HEK293T (cell line): Measurements from ENCODE around the gene SLC49A3.
"Not testable (repeated sequence)": the region's sequence is repeated elsewhere in the genome, so short reads cannot be mapped to it uniquely, and the experiment has no call there.

Experiments used
- CTCF ChIA-PET: fragments of 350-600 bp; formaldehyde crosslinking; extraction: SDS; loops from one replicate; lab custom pipeline; 2021; ENCODE audit warnings: antibody characterized with exemption, inconsistent platforms; lab: Yijun Ruan, JAX
- POLR2A ChIA-PET: fragments of 350-600 bp; formaldehyde crosslinking; extraction: SDS; loops from one replicate; lab custom pipeline; 2020; ENCODE audit warnings: antibody characterized with exemption, inconsistent platforms; lab: Yijun Ruan, JAX
- DNase-seq: peaks from one replicate; pipeline ENCODE4 v3.0.0; 2012; ENCODE audit warnings: mixed read lengths; ENCODE audit errors: extremely low spot score
- ARNT ChIP-seq: fragments of 450-650 bp; IDR thresholded peaks from 2 replicates; pipeline ENCODE4 v1.6.1; 2017; ENCODE audit warnings: mild to moderate bottlenecking
- BHLHE40 ChIP-seq: fragments of 450-650 bp; IDR thresholded peaks from 2 replicates; pipeline ENCODE4 v1.6.1; 2016; ENCODE audit warnings: mild to moderate bottlenecking, moderate library complexity, borderline replicate concordance
- CTBP1 ChIP-seq: fragments of 450-650 bp; IDR thresholded peaks from 2 replicates; pipeline ENCODE4 v1.6.1; 2016; ENCODE audit warnings: borderline replicate concordance
- ELF4 ChIP-seq: fragments of 450-650 bp; IDR thresholded peaks from 2 replicates; pipeline ENCODE4 v1.6.1; 2017; ENCODE audit warnings: antibody characterized with exemption
- FOXA1 ChIP-seq: fragments of 450-650 bp; IDR thresholded peaks from 2 replicates; pipeline ENCODE4 v1.6.1; 2016; ENCODE audit warnings: mild to moderate bottlenecking
- FOXK2 ChIP-seq: fragments of 450-650 bp; IDR thresholded peaks from 2 replicates; pipeline ENCODE4 v1.6.1; 2016; ENCODE audit warnings: mild to moderate bottlenecking
- FOXM1 ChIP-seq: fragments of 450-650 bp; IDR thresholded peaks from 2 replicates; pipeline ENCODE4 v1.6.1; 2017; ENCODE audit warnings: mild to moderate bottlenecking, borderline replicate concordance
- HDGF ChIP-seq: fragments of 450-650 bp; IDR thresholded peaks from 2 replicates; pipeline ENCODE4 v1.6.1; 2017; ENCODE audit warnings: antibody characterized with exemption, borderline replicate concordance
- L3MBTL2 ChIP-seq: fragments of 450-650 bp; conservative IDR thresholded peaks from 2 replicates; pipeline ENCODE4 v1.6.1; 2016; ENCODE audit warnings: mild to moderate bottlenecking
- LEF1 ChIP-seq: fragments of 450-650 bp; IDR thresholded peaks from 2 replicates; pipeline ENCODE4 v1.6.1; 2017; ENCODE audit warnings: mild to moderate bottlenecking, borderline replicate concordance
- NFRKB ChIP-seq: fragments of 450-650 bp; IDR thresholded peaks from 2 replicates; pipeline ENCODE4 v1.6.1; 2016; ENCODE audit warnings: mild to moderate bottlenecking, moderate library complexity
- PKNOX1 ChIP-seq: fragments of 450-650 bp; IDR thresholded peaks from 2 replicates; pipeline ENCODE4 v1.6.1; 2016
- SP1 ChIP-seq: fragments of 450-650 bp; IDR thresholded peaks from 2 replicates; pipeline ENCODE4 v1.6.1; 2017
- SUZ12 ChIP-seq: fragments of 450-650 bp; IDR thresholded peaks from 2 replicates; pipeline ENCODE4 v1.6.1; 2016; ENCODE audit warnings: mild to moderate bottlenecking
- TARDBP ChIP-seq: fragments of 450-650 bp; IDR thresholded peaks from 2 replicates; pipeline ENCODE4 v1.6.1; 2016
- ZNF384 ChIP-seq: fragments of 450-650 bp; IDR thresholded peaks from 2 replicates; pipeline ENCODE4 v1.6.1; 2016

SLC49A3 gene

DNA sequence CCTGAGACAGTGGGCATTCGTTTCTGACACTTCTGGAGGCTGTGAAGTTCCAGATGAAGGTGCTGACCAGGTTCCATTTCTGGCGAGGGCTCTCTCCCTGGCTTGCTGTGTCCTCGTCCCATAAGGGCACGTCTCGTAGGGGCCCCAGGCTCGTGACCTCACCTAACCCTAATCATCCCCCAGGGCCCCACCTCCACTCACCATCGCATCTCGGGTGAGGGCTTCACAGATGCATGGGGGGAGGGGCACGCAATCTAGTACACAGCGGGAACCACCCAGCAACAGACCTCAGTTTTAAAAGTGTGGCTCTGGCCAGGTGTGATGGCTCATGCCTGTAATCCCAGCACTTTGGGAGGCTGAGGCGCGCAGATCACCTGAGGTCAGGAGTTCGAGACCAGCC is 41.5 kb downstream of the SLC49A3 start:
- DNase-seq: no peak
- TF ChIP-seq ELF4 (no peak), BHLHE40 (no peak), L3MBTL2 (no peak), NFRKB (no peak), SP1 (no peak), SUZ12 (no peak), PKNOX1 (no peak), CTBP1 (no peak), FOXA1 (no peak), ZNF384 (no peak), HDGF (no peak), LEF1 (no peak), FOXK2 (no peak), ARNT (no peak)
- ChIA-PET POLR2A (no interaction called here), CTCF (no interaction called here)

- DNase-seq: no peak
These were observed 42.5 kb downstream of the SLC49A3 start for GRCh38 chr4:646460-646859.

DNA sequence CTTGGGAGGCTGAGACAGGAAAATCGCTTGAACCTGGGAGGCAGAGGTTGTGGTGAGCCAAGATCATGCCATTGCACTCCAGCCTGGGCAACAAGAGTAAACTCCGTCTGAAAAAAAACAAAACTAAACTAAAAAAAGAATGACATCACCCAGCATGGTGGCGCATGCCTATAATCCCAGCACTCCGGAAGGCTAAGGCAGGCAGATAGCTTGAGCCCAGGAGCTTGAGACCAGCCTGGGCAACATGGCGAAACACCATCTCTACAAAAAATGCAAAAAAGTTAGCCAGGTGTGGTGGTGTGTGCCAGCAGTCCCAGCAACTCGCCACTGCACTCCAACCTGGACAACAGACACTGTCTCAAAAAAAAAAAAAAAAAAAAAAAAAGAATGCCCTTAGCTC is 46.6 kb downstream of the SLC49A3 start:
- CTCF ChIA-PET, DNase-seq, POLR2A ChIA-PET: not testable (repeated sequence)

More at GRCh38 chr4:646460-646859, 42.5 kb downstream of the SLC49A3 start:
- TF ChIP-seq FOXM1: no peak
- TF ChIP-seq ZNF384: no peak
- TF ChIP-seq SP1: no peak
- no peak for TF ChIP-seq ELF4
- TF ChIP-seq NFRKB: no peak
- TF ChIP-seq BHLHE40: no peak
- TF ChIP-seq SUZ12: no peak
- TF ChIP-seq TARDBP: no peak
- no peak for TF ChIP-seq FOXA1
- TF ChIP-seq L3MBTL2: no peak
- TF ChIP-seq ARNT: no peak
- TF ChIP-seq FOXK2: no peak
- TF ChIP-seq LEF1: no peak
- no peak for TF ChIP-seq PKNOX1
- TF ChIP-seq HDGF: no peak
- TF ChIP-seq CTBP1: no peak
- ChIA-PET POLR2A (no interaction called here), CTCF (interaction anchor here (0.6 kb wide), 1 partner anchor 44 kb away, joined by 3 read pairs; no protein-coding TSS in a partner anchor)

DNA sequence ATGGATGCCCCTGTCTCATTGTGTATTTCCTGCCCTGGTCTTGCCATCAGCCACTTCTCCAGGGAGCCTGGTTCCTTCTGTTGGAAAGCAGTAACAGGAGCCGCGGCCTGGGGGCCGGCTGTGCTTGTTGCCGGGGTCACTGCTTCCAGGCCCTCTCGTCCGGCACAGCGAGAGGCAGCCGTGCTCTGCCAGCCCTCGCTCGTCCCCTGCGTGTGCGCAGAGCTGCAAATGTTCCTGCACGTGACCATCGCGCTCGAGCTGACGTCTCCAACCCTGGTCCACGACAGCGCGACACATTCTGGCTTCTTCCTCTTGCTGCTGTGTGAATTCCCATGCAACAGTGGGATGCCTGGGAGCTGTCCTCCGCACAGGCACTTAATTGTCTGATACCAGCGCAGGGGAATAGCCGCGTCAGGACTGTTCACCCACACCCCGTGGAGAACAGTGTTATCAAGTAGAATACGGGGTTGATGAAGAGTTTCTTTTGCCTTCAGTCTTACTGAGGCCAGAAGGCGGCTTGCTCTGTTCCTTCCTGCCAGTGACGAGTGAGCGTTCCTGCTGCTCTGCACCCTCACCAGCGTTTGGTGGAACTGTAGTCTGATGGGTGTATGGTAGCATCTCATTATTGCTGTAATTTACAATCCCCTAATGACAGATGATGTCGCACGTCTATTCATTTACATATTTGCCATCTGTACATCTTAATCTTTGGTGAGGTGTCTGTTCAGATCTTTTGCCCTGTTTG is 51.2 kb downstream of the SLC49A3 start:
- TF ChIP-seq CTBP1 (no peak), L3MBTL2 (no peak), HDGF (no peak), SUZ12 (no peak), FOXA1 (no peak), ZNF384 (no peak), NFRKB (no peak), SP1 (no peak), TARDBP (no peak), PKNOX1 (no peak), ARNT (no peak), FOXM1 (no peak), FOXK2 (no peak), ELF4 (no peak), BHLHE40 (no peak), LEF1 (no peak)
- CTCF ChIA-PET: no interaction called here
- no peak for DNase-seq
- POLR2A ChIA-PET: no interaction called here

GRCh38 chr4:636628-637159 is 52.3 kb downstream of the SLC49A3 start:
- POLR2A ChIA-PET: interaction anchor here (1.2 kb wide), 1 partner anchor 38 kb away, joined by 4 read pairs; the partner anchor contains the start of genes ATP5ME and MYL5
- DNase-seq: no peak
- TF ChIP-seq FOXM1 (no peak), TARDBP (no peak), HDGF (no peak), BHLHE40 (no peak), FOXK2 (no peak), SP1 (no peak), ARNT (no peak), NFRKB (no peak), SUZ12 (no peak), ZNF384 (no peak), ELF4 (no peak), L3MBTL2 (no peak), LEF1 (no peak), PKNOX1 (no peak), CTBP1 (no peak), FOXA1 (no peak)
- CTCF ChIA-PET: no interaction called here
